Subcutaneous adipose tissue (tissue), 4 donors: ENCODE measurements around the gene RPS8. TPM values are rescaled to one million over a fixed set of nuclear protein-coding genes. Genes with fewer than 3 reads are reported as not detected.

Experiments
- small RNA-seq: library from RNA; depleted of rRNA; stranded (forward); fragments of <200 nt; gene quantifications from one replicate; pipeline ENCODE3, GENCODE V24; 2016
- total RNA-seq, 4 donors: library from RNA; depleted of rRNA; stranded (reverse); fragments of >200 nt; gene quantifications; one replicate each; pipeline ENCODE4 v1.1.0, GENCODE V29; 2016
- TF ChIP-seq, protein P1 (sequence below): fragments of 450-650 bp; IDR thresholded peaks from one replicate; pipeline ENCODE4 v1.5.1; 2016; ENCODE audit warnings: low read depth, mild to moderate bottlenecking, control low read depth, antibody characterized with exemption, moderate library complexity

Gene RPS8
- total RNA-seq, 4 donors from 2014 or later, result 1,837 to 2,469 (median 2,281) TPM

DNA sequence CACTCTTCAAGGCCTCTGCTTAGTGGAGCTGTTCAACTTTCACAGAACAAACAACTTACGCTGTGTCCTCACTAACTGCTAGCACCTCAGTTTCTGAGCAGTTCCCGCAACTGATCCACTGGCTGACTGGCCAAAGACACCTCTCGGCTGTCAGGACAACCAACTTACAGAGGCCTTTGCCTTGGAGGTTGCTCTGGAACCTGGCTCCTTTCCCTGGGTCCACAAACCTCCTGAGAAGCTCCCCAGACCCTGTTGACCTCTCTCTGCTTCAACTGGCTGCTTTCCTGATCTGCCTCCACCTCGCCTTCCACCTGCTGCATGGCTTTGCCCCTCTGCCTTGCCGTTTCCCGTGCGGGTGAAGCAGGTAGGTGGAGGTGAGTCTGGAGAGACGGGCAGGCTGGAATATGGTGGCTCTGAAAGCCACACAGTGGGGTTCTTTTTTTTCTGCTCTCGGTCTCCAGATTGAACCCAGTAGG, 45.9 kb downstream of the RPS8 start:
- TF ChIP-seq, protein P1, sequence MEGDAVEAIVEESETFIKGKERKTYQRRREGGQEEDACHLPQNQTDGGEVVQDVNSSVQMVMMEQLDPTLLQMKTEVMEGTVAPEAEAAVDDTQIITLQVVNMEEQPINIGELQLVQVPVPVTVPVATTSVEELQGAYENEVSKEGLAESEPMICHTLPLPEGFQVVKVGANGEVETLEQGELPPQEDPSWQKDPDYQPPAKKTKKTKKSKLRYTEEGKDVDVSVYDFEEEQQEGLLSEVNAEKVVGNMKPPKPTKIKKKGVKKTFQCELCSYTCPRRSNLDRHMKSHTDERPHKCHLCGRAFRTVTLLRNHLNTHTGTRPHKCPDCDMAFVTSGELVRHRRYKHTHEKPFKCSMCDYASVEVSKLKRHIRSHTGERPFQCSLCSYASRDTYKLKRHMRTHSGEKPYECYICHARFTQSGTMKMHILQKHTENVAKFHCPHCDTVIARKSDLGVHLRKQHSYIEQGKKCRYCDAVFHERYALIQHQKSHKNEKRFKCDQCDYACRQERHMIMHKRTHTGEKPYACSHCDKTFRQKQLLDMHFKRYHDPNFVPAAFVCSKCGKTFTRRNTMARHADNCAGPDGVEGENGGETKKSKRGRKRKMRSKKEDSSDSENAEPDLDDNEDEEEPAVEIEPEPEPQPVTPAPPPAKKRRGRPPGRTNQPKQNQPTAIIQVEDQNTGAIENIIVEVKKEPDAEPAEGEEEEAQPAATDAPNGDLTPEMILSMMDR, result no peak

DNA sequence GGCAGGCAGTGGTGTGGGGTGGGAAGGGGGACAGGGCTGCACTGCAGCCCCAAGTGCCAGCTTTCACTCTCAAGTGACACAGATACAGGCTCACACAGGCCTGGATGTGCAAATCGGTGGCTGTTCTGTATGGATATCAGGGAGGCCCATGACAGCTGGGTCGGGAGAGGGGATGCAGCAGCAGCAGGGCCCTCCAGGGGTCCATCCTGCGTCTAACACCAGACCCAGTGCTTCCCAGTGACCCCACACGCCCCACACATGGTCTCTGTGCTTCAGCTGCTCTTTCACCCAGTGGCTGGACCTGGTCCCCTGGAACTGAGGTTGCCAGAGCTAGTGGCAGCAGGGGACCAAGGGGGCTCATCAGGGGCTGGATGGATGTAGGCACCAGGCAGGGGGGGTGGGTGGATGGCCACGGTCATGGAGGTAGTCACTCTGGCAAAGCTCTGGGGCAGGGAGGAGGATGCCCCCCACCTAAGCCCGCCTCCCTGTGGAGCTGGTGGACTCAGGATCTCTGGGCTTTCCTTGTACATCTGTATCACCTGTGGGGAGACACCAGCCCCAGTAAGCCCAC, 46.9 kb downstream of the RPS8 start:
- TF ChIP-seq, protein P1, result no peak

DNA sequence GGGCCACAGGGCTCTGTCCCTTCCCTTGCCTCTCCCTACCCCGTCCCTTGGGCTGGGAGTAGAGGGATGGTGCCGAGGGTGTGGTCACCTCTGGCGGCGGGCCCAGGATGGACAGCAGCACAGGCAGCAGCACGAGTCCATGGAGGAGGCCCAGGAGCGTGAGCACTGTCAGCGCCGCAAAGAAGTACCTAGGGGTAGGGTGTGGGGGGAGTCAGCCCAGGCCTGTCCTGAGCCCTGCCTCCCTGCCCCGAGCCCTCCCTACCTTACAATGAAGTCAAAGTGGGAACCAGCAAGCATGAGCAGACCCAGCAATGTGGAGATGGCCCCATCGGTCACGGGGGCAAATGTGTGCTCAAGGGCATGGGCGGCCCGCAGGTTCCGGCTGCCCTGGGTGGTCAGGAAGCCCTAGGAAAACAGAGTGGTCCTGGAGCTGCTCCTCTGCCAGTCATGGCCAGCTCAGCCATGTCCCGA, 47.7 kb downstream of the RPS8 start:
- TF ChIP-seq, protein P1, result no peak

DNA sequence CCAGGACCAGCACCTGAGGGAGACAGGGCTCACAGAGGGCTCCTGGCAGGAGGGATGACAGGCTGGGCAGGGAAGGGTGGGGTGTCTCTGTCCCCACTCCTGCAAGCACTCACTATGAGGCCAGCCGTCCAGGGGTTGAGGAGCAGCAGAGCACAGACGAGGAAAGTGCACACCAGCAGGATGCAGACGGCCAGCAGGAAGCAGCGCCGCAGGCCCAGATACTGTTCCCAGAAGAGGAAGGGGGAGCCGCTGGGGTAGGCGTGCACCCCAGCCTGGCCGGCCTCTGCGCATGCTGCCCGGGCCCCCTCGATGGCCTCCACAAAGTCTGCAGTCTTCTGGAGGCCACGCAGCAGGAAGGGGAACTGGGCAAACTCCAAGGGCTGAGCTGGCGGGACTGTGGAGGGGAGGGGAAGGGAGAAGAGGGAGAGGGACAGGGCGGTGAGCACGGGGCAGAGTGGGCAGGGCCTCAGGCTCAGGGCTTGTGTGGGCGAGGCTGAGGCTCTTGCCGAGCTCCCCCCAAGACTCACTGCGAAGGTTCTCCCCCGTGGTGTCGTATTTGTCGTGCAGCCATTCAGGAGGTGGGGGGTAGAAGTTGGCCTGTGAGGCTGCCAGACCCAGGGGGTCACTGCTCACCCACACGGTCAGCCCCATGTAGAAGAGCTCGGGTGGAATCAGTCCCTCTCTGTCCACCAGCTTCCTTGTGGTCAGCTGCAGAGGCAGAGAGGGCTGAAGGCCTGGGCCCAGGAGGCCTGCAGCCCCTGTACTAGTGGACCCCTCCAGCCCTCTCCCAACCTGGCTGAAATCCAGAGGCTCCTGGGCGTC, 51.2 kb downstream of the RPS8 start:
- TF ChIP-seq, protein P1, result no peak

DNA sequence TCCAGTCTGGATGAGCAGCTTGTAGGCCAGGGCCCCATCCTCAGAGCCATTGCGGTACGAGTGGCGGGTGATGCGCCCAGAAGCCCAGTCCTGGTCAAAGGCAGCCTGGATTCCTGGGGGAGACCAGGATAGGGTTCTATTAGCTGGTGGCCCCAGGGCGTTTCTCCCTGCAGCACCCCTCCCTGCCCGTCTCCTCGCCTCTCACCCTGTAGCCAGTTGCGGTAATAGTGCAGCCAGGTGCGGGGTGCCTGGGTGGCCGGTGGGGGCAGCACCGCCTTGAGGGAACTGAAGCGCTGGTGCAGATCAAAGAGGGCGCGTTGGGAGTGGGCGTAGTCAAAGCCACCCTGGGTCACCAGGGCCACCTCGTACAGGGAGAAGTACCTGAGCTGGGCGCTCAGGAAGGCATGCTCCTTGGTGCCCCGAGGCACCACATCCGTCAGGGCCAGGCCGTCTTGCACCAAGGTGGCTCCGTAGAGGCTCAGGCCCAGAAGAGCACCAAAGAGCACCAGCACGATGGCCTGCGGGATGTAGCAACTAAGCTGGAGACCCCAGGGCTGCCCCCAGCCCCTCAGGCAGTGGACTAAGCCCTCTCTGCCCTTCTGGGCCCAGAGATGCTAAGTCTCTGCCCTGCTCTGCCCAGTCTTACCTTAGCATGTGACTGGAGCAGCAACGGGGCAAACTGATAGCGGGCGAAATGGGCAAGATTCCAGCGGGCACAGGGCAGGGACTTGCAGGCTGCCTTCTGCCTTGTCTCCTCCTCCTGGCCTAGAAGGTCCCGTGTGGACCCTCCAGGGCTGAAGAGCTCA, 52.1 kb downstream of the RPS8 start:
- TF ChIP-seq, protein P1, result no peak

DNA sequence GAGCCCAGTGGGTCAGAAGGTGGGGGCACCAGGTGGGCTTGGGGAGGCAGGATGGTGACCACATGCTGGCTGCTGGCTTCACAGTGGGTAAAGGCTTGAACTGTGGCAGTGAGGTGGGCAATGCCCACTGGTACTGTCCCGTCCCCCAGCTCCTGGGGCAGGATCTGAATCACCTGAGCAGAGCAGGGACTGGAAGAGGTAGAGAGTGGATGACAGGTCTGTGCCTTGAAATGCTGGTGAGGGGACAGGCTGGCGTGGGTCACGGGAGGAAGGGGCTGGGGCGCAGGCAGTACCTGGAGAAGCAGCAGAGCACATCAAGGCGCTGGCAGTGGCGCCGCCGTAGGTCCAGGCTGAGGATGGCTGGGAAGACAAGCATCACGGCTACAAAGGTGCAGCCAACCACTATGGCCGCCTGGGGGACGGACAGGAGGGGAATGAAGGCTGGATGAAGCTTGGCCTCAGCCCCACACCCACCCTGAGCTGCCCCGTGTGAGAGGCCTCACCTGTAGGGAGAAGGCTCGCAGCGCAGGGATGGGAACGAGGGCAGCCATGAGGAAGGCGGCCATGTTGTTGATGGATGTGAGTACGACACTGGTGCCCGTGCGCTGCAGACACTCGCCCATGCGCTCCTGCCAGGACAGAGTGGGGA, 52.8 kb downstream of the RPS8 start:
- TF ChIP-seq, protein P1, result no peak

Small RNA genes within 50 kb of the gene (small RNA-seq; reads per million reads assigned to genes)
- gene RNU5D-1, result 3.4 reads per million, percentile 64 among the genes with 10 or more reads in this experiment
- 797 reads per million, percentile 99 among the genes with 10 or more reads in this experiment for gene SNORD38A
- not detected for gene SNORD38B
- 2,356 reads per million, percentile 99 among the genes with 10 or more reads in this experiment for gene SNORD46
- not detected for gene SNORD55

Other genes starting within 250 kb of the RPS8 start
- gene TMEM53, start 101.1 kb upstream of the RPS8 start, total RNA-seq, result 1 to 10 TPM; 7.0 to 9.5 (median 7.5) TPM
- 10 to 100 TPM in 1 of 4 donors, 1 to 10 TPM in 1, not detected in 2; 2.4 to 18.9 TPM for gene ARMH1, start 100.8 kb upstream of the RPS8 start, total RNA-seq
- not detected for gene RNU5D-1, start 44.4 kb upstream of the RPS8 start, total RNA-seq
- gene KIF2C, start 35.7 kb upstream of the RPS8 start, total RNA-seq, result 1 to 10 TPM in 2 of 4 donors, under 1 TPM in 1, not detected in 1; 0.38 to 2.0 (median 1.7) TPM
- under 1 TPM in 2 of 4 donors, not detected in 2; 0.34 to 0.75 TPM for gene BEST4, start 12.6 kb downstream of the RPS8 start, total RNA-seq
- gene PLK3, start 24.8 kb downstream of the RPS8 start, total RNA-seq, result 10 to 100 TPM in 2 of 4 donors, 1 to 10 TPM in 2; 7.0 to 15.0 (median 11.8) TPM
- gene DYNLT4, start 31.8 kb downstream of the RPS8 start, total RNA-seq, result 1 to 10 TPM in 1 of 4 donors, not detected in 3; 1.1 TPM
- gene BTBD19, start 33.0 kb downstream of the RPS8 start, total RNA-seq, result 1 to 10 TPM; 1.8 to 5.1 (median 4.2) TPM
- gene PTCH2, start 67.7 kb downstream of the RPS8 start, total RNA-seq, result 1 to 10 TPM in 1 of 4 donors, under 1 TPM in 2, not detected in 1; 0.66 to 1.1 (median 0.68) TPM
- 10 to 100 TPM; 22.9 to 35.9 (median 32.6) TPM for gene EIF2B3, start 211.1 kb downstream of the RPS8 start, total RNA-seq
- 100 to 1,000 TPM in 1 of 4 donors, 10 to 100 TPM in 3; 38.8 to 100 (median 43.6) TPM for gene HECTD3, start 235.8 kb downstream of the RPS8 start, total RNA-seq
- gene UROD, start 236.7 kb downstream of the RPS8 start, total RNA-seq, result 10 to 100 TPM; 55.8 to 93.1 (median 79.9) TPM